Measurements from ENCODE around the gene KIF7.

- TF ChIP-seq, protein P1, sequence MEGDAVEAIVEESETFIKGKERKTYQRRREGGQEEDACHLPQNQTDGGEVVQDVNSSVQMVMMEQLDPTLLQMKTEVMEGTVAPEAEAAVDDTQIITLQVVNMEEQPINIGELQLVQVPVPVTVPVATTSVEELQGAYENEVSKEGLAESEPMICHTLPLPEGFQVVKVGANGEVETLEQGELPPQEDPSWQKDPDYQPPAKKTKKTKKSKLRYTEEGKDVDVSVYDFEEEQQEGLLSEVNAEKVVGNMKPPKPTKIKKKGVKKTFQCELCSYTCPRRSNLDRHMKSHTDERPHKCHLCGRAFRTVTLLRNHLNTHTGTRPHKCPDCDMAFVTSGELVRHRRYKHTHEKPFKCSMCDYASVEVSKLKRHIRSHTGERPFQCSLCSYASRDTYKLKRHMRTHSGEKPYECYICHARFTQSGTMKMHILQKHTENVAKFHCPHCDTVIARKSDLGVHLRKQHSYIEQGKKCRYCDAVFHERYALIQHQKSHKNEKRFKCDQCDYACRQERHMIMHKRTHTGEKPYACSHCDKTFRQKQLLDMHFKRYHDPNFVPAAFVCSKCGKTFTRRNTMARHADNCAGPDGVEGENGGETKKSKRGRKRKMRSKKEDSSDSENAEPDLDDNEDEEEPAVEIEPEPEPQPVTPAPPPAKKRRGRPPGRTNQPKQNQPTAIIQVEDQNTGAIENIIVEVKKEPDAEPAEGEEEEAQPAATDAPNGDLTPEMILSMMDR (IDR thresholded peaks at IDR 0.05): no peak
- TF ChIP-seq CREM (CRISPR knock-in tag; IDR thresholded peaks at IDR 0.05) (no peak), CDX4 (CRISPR knock-in tag; IDR thresholded peaks at IDR 0.05; ENCODE audit: borderline replicate concordance) (no peak)
- TF ChIP-seq, protein P2, sequence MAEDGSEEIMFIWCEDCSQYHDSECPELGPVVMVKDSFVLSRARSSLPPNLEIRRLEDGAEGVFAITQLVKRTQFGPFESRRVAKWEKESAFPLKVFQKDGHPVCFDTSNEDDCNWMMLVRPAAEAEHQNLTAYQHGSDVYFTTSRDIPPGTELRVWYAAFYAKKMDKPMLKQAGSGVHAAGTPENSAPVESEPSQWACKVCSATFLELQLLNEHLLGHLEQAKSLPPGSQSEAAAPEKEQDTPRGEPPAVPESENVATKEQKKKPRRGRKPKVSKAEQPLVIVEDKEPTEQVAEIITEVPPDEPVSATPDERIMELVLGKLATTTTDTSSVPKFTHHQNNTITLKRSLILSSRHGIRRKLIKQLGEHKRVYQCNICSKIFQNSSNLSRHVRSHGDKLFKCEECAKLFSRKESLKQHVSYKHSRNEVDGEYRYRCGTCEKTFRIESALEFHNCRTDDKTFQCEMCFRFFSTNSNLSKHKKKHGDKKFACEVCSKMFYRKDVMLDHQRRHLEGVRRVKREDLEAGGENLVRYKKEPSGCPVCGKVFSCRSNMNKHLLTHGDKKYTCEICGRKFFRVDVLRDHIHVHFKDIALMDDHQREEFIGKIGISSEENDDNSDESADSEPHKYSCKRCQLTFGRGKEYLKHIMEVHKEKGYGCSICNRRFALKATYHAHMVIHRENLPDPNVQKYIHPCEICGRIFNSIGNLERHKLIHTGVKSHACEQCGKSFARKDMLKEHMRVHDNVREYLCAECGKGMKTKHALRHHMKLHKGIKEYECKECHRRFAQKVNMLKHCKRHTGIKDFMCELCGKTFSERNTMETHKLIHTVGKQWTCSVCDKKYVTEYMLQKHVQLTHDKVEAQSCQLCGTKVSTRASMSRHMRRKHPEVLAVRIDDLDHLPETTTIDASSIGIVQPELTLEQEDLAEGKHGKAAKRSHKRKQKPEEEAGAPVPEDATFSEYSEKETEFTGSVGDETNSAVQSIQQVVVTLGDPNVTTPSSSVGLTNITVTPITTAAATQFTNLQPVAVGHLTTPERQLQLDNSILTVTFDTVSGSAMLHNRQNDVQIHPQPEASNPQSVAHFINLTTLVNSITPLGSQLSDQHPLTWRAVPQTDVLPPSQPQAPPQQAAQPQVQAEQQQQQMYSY (CRISPR knock-in tag; IDR thresholded peaks at IDR 0.05): no peak
- TF ChIP-seq, protein P3, sequence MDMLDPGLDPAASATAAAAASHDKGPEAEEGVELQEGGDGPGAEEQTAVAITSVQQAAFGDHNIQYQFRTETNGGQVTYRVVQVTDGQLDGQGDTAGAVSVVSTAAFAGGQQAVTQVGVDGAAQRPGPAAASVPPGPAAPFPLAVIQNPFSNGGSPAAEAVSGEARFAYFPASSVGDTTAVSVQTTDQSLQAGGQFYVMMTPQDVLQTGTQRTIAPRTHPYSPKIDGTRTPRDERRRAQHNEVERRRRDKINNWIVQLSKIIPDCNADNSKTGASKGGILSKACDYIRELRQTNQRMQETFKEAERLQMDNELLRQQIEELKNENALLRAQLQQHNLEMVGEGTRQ (CRISPR knock-in tag; IDR thresholded peaks at IDR 0.05): no peak
These were observed 37.8 kb upstream of the KIF7 start for GRCh38 chr15:89693091-89693490.

Measured in WTC11 (cell line).